ENCODE results near the gene PPFIA2.

DNA sequence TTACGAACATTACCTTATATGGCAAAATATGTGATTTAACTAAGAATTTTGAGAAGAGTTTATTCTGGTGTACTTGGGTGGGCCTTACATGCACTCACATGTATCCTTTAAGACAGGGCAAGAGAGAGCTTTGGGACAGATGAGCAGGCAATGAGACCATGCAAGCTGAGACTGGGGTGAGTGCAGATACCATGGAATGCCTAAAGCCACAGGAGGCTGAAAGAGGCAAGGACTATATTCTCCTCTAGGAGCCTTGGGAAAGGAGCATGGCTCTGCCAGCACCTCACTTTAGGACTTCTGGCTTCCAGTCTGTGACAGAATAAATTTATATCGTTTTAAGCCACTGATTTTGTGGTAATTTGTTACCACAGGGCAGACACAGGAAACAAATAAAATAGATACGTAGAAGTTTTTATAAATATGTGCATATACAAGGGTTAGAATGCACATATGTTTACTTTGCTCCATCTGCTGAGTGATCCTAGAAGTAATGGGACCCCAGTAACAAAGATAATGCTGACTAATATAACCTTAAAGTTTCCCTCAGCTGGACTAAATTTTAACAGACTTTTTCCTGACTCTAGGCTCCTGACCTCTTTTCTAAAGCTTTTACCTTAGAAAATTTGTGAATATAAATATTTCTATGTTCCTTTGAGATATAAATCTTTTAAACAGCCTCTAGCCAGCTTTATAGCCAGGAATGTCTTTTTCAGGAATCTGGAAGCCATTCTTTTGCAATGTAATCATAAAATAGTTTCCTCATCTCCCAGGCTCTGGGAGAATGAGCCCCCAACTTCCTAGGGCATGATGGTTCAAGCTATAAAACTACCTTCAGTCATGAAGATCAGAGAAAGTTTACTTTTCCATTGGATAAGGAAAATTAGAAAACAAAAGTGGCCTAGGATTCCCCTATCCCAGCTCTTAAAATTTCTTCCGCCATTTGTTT lies 216.8 kb downstream of the PPFIA2 start:
- no peak for TF ChIP-seq REST (IDR thresholded peaks at IDR 0.05; ENCODE audit: low read depth)
- TF ChIP-seq TCF12 (IDR thresholded peaks at IDR 0.05; ENCODE audit: low read depth): no peak
- TF ChIP-seq YY1 (IDR thresholded peaks at IDR 0.05; ENCODE audit: low read depth): no peak
- TF ChIP-seq TAF1 (IDR thresholded peaks at IDR 0.05; ENCODE audit: low read depth): no peak
